ENCODE data around the gene PPP1R27. TPM values are rescaled to one million over a fixed set of nuclear protein-coding genes. Genes with fewer than 3 reads are reported as not detected.
A peak's percentile ranks its signal among the peaks of the same experiment; 100 is the strongest.

PPP1R27 gene
- total RNA-seq, 6 donors from 2014 or later = not detected

- Histone ChIP-seq H3K4me3 (no peak overlapping the region), H3K9me3 (no peaks in the 10 kb centered on the region), H3K27ac (no peak overlapping the region), H3K27me3 (no peaks in the 10 kb centered on the region), H3K36me3 (peaks cover 31 to 69% (median 59%) of the 10 kb centered on the region in 4 donors), H3K4me1 (peaks cover 0 to 10% (median 1%) of the 10 kb centered on the region in 4 donors)
- 86 to 87% methylated on average over 22 to 30 of the region's 30 CpGs for WGBS, 2 donors
- no peak for ATAC-seq (ENCODE audit: low FRiP score in 2 of 2)
- TF ChIP-seq POLR2AphosphoS5 (IDR thresholded peaks at IDR 0.05) (no peak), POLR2A (IDR thresholded peaks at IDR 0.05) (no peak), CTCF (IDR thresholded peaks at IDR 0.05) (no peak), EP300 (IDR thresholded peaks at IDR 0.05) (no peak)
- DNase-seq = peak in 1 of 2 donors; percentile 70
These were observed 9.0 kb upstream of the PPP1R27 start for GRCh38 chr17:81843713-81844326.

- Histone ChIP-seq H3K27ac (peak overlapping the region in 2 of 4 donors; percentile 18 to 42), H3K4me1 (peaks cover 0 to 10% (median 1%) of the 10 kb centered on the region in 4 donors), H3K4me3 (no peak overlapping the region), H3K9me3 (no peaks in the 10 kb centered on the region), H3K27me3 (no peaks in the 10 kb centered on the region), H3K36me3 (peaks cover 30 to 62% (median 53%) of the 10 kb centered on the region in 4 donors)
- TF ChIP-seq POLR2A (IDR thresholded peaks at IDR 0.05) (no peak), EP300 (IDR thresholded peaks at IDR 0.05) (no peak), POLR2AphosphoS5 (IDR thresholded peaks at IDR 0.05) (peak in 1 of 2 donors; percentile 39)
- peak in 1 of 2 donors; percentile 50 for DNase-seq
- 66 to 80% methylated on average over 11 to 21 of the region's 21 CpGs for WGBS, 2 donors
- ATAC-seq (ENCODE audit: low FRiP score in 2 of 2) = no peak
These were observed 8.1 kb upstream of the PPP1R27 start for GRCh38 chr17:81842725-81843504.

GRCh38 chr17:81842378-81842724, 7.5 kb upstream of the PPP1R27 start:
- H3K27me3 ChIP-seq = no peaks in the 10 kb centered on the region
- peak in 1 of 2 donors; percentile 60 for DNase-seq
- peaks cover 0 to 10% (median 1%) of the 10 kb centered on the region in 4 donors for H3K4me1 ChIP-seq
- 96% methylated on average over 11 of the region's 11 CpGs for WGBS, 2 donors
- no peaks in the 10 kb centered on the region for H3K9me3 ChIP-seq
- TF ChIP-seq POLR2AphosphoS5 (IDR thresholded peaks at IDR 0.05) (no peak), POLR2A (IDR thresholded peaks at IDR 0.05) (no peak), CTCF (IDR thresholded peaks at IDR 0.05) (no peak), EP300 (IDR thresholded peaks at IDR 0.05) (no peak)
- peaks cover 28 to 56% (median 47%) of the 10 kb centered on the region in 4 donors for H3K36me3 ChIP-seq
- peak overlapping the region in 2 of 4 donors; percentile 18 to 42 for H3K27ac ChIP-seq
- H3K4me3 ChIP-seq = no peak overlapping the region
- ATAC-seq (ENCODE audit: low FRiP score in 2 of 2) = no peak

- DNase-seq (no peak), ATAC-seq (ENCODE audit: low FRiP score in 2 of 2) (no peak)
- no peak for TF ChIP-seq CTCF (IDR thresholded peaks at IDR 0.05)
- TF ChIP-seq POLR2A (IDR thresholded peaks at IDR 0.05) = no peak
- no peak for TF ChIP-seq EP300 (IDR thresholded peaks at IDR 0.05)
- TF ChIP-seq POLR2AphosphoS5 (IDR thresholded peaks at IDR 0.05) = no peak
- Histone ChIP-seq H3K36me3 (peaks cover 23 to 51% (median 43%) of the 10 kb centered on the region in 4 donors), H3K4me1 (peaks cover 0 to 10% (median 1%) of the 10 kb centered on the region in 4 donors), H3K9me3 (no peaks in the 10 kb centered on the region), H3K27me3 (no peaks in the 10 kb centered on the region), H3K27ac (no peak overlapping the region), H3K4me3 (no peak overlapping the region)
- 85 to 91% methylated on average over 8 to 15 of the region's 15 CpGs for WGBS, 2 donors
These were observed 7.0 kb upstream of the PPP1R27 start for GRCh38 chr17:81841866-81842265.
